ENCODE measurements around the gene RELCH. TPM values are rescaled to one million over a fixed set of nuclear protein-coding genes. Genes with fewer than 3 reads are reported as not detected.
"Not testable (repeated sequence)": the region's sequence is repeated elsewhere in the genome, so short reads cannot be mapped to it uniquely, and the experiment has no call there.

RELCH gene
- 32.6 and 34.5 TPM in 2 replicates for total RNA-seq

DNA sequence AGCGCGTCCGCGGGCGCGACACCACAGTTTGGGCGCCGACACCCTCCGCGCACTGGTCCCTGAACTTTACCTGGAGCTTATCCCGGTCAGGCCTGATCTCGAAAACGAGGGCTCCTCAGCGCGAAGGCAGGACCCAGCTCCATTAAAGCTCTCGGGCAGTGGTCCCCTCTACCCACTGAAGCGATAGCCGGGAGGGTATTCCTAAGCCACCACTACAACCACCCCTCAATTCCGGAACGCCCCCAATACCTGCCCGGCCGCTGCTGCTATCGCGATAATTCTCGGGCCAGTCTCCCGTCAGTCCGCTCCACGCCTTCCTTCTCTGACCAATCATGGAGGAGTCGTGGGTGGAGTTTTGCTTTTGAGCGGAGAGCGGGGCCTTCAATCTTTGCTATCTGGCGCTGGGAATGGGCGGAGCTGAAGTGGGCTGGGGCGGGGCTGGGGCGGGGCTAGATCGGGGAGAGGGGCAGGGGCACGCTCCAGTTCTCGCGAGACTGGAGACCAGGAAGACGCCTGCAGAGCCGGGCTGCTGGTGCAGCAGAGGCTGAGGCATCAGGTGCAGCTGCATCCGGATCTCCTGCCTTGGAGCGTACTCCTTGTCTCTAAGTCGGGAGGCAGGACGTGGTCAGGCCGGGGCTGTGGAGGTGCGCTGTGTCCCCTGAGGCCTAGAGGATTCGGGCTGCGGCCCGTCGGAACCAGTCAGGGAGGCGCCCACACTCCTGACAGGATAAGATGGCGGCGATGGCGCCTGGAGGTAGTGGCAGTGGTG is at the start of gene RELCH, which contains the start of gene PIGN:
TSS of gene RELCH (plus strand) at position 482 of the 769 bp plus-strand sequence. CDS start at position 733, 251 bp downstream.
TSS of gene PIGN (minus strand) at position 283 of the 769 bp plus-strand sequence. CDS start 25,703 bp downstream, outside the sequence.
- no peaks in the 10 kb centered on the region for H3K27me3 Mint-ChIP-seq (ENCODE audit: insufficient read depth)
- peaks cover 68% of the 10 kb centered on the region for H3K4me1 Mint-ChIP-seq (ENCODE audit: low read depth)
- H3K27ac Mint-ChIP-seq, result peak within 1 kb of the TSS; percentile 96
- peak; percentile 93 for DNase-seq (ENCODE audit: low spot score)
- H3K9me3 Mint-ChIP-seq, result peaks cover 4% of the 10 kb centered on the region
- intact Hi-C loops (cut with micrococcal nuclease), result loop anchor here (1.0 to 5.0 kb wide), 16 partner anchors 62 to 1760 kb away; partner anchors contain the start of genes HMSD, KDSR, PHLPP1 and VPS4B
- H3K36me3 Mint-ChIP-seq (ENCODE audit: low read depth), result peaks cover 24% of the 10 kb centered on the region
- H3K4me3 Mint-ChIP-seq, result peak within 1 kb of the TSS; percentile 99

DNA sequence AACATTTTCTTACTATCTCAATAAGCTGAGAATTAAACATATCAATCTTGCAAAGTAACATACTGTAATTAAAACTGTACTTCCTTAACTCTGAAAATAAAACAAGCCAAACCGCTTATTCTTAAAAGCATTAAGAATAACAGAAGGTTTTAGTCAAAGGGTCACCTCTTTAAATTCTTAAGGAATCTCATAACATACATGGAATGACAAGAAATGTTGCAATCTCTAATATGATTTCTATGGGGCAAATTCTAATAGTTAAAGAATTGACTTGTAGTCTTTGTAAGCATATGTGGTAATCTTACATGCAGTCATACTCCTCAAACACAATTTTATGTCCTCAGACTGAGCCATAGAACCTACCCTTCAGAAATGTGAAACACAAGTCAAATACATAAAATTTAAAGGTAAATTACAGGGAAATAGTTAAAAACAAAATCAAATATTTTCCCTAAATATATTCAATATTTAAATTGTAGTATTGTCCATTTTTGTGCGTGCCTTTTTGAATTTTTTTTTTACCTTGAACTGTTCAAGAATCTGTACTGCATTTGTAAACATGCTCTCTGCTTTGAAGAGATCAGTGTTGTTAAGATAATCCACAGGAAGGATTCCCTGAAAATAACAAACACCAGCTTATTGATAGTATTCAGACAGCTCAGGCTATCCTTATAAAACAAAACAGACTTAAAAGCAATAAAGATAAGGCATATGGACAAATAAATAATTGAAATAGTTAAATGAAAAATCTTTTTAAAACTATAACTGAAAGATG is 48.4 kb upstream of the RELCH start:
- Mint-ChIP-seq H3K27me3 (ENCODE audit: insufficient read depth) (no peaks in the 10 kb centered on the region), H3K4me3 (no peak overlapping the region), H3K36me3 (ENCODE audit: low read depth) (peaks cover 4% of the 10 kb centered on the region), H3K27ac (no peak overlapping the region), H3K4me1 (ENCODE audit: low read depth) (no peaks in the 10 kb centered on the region), H3K9me3 (no peaks in the 10 kb centered on the region)
- intact Hi-C loops (cut with micrococcal nuclease), result no loop called here
- DNase-seq (ENCODE audit: low spot score), result no peak

GRCh38 chr18:62140259-62140658 is 46.8 kb upstream of the RELCH start:
- Mint-ChIP-seq H3K27ac (no peak overlapping the region), H3K4me3 (no peak overlapping the region), H3K9me3 (no peaks in the 10 kb centered on the region), H3K27me3 (ENCODE audit: insufficient read depth) (no peaks in the 10 kb centered on the region), H3K4me1 (ENCODE audit: low read depth) (no peaks in the 10 kb centered on the region), H3K36me3 (ENCODE audit: low read depth) (peaks cover 8% of the 10 kb centered on the region)
- DNase-seq (ENCODE audit: low spot score), result no peak
- intact Hi-C loops (cut with micrococcal nuclease), result no loop called here

DNA sequence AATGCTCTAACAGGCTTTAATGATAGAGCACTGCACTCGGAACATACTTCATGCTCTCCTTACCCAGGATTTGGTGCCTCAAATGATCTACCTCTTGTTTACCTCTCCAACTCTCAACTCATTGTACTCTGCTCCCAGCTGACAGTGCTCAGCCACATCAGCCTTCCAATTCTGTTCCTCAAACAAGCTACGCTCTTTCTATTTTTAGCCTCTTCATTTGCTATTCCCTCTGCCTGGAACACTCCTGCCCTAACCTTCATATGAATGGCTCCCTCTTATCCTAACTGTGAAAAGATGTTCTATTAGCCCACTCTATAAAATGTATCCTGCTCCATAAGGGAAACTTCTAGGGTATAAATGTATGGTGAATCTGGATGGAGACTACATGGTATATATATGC is 42.7 kb upstream of the RELCH start:
- no peaks in the 10 kb centered on the region for H3K9me3 Mint-ChIP-seq
- intact Hi-C loops (cut with micrococcal nuclease), result no loop called here
- H3K27ac Mint-ChIP-seq, result no peak overlapping the region
- DNase-seq (ENCODE audit: low spot score), result no peak
- no peaks in the 10 kb centered on the region for H3K4me1 Mint-ChIP-seq (ENCODE audit: low read depth)
- H3K27me3 Mint-ChIP-seq (ENCODE audit: insufficient read depth), result no peaks in the 10 kb centered on the region
- H3K4me3 Mint-ChIP-seq, result no peak overlapping the region
- H3K36me3 Mint-ChIP-seq (ENCODE audit: low read depth), result peaks cover 14% of the 10 kb centered on the region

DNA sequence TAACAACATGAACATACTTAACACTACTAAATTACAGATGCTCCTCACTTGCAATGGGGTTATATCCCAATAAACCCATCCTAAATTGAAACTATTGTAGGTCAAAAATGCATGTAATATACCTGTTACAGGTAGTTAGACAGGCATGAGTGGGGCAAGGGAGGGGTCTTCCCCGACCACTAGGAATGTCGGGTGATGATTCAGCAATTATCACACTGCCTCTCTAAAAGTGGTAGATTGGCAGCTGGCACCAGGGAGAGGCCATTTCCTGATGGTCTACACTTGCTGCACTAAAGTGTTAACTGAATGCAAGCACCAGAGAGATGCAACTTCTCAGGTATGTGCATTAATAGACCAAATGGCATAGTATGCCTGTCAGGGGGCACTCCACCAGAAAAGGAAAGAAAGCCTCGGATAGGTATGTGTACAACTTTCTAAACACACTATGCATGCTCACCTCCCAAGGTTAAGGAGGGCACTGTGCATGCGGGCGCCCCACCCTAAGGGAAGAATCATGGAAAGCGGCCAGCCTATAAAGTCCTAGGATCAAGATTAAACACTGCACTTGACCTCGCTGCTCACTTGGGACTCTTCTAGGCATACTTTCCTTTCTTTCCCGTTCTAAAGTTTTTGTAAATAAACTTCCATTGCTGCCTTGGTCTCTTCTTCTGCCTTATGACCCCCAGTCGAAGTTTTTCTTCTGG is 35.8 kb upstream of the RELCH start:
- Mint-ChIP-seq H3K4me3 (no peak overlapping the region), H3K27me3 (ENCODE audit: insufficient read depth) (no peaks in the 10 kb centered on the region), H3K4me1 (ENCODE audit: low read depth) (no peaks in the 10 kb centered on the region), H3K27ac (no peak overlapping the region), H3K9me3 (no peaks in the 10 kb centered on the region), H3K36me3 (ENCODE audit: low read depth) (peaks cover 5% of the 10 kb centered on the region)
- intact Hi-C loops (cut with micrococcal nuclease), result no loop called here
- DNase-seq (ENCODE audit: low spot score), result no peak

- intact Hi-C loops (cut with micrococcal nuclease), result no loop called here
- Mint-ChIP-seq H3K27me3 (ENCODE audit: insufficient read depth) (no peaks in the 10 kb centered on the region), H3K27ac (no peak overlapping the region), H3K4me3 (no peak overlapping the region), H3K9me3 (no peaks in the 10 kb centered on the region), H3K36me3 (ENCODE audit: low read depth) (peaks cover 4% of the 10 kb centered on the region), H3K4me1 (ENCODE audit: low read depth) (no peaks in the 10 kb centered on the region)
- no peak for DNase-seq (ENCODE audit: low spot score)
Observed at GRCh38 chr18:62152844-62153243, 34.2 kb upstream of the RELCH start.

GRCh38 chr18:62157843-62158242 is 29.2 kb upstream of the RELCH start:
- H3K36me3 Mint-ChIP-seq (ENCODE audit: low read depth), result peaks cover 11% of the 10 kb centered on the region
- no peak overlapping the region for H3K27ac Mint-ChIP-seq
- no peaks in the 10 kb centered on the region for H3K4me1 Mint-ChIP-seq (ENCODE audit: low read depth)
- H3K4me3 Mint-ChIP-seq, result no peak overlapping the region
- intact Hi-C loops (cut with micrococcal nuclease), result no loop called here
- H3K9me3 Mint-ChIP-seq, result no peaks in the 10 kb centered on the region
- no peaks in the 10 kb centered on the region for H3K27me3 Mint-ChIP-seq (ENCODE audit: insufficient read depth)
- no peak for DNase-seq (ENCODE audit: low spot score)

DNA sequence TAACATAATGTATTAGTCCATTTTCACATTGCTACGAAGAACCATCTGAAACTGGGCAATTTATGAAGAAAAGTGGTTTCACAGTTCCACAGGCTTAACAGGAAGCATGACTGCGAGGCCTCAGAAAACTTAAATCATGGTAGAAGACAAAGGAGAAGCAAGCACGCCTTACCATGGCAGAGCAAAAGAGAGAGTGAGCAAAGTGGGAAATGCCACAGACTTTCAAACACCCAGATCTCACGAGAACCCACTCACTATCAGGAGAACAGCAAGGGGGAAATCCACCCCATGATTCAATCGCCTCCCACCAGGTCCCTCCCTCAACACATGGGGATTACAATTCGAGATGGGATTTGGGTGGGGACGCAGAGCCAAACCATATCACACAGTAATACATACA is 22.7 kb upstream of the RELCH start:
- intact Hi-C loops (cut with micrococcal nuclease), result no loop called here
- peaks cover 10% of the 10 kb centered on the region for H3K4me1 Mint-ChIP-seq (ENCODE audit: low read depth)
- peaks cover 17% of the 10 kb centered on the region for H3K9me3 Mint-ChIP-seq
- peaks cover 16% of the 10 kb centered on the region for H3K36me3 Mint-ChIP-seq (ENCODE audit: low read depth)
- no peak for DNase-seq (ENCODE audit: low spot score)
- H3K27ac Mint-ChIP-seq, result no peak overlapping the region
- no peak overlapping the region for H3K4me3 Mint-ChIP-seq
- no peaks in the 10 kb centered on the region for H3K27me3 Mint-ChIP-seq (ENCODE audit: insufficient read depth)

- Mint-ChIP-seq H3K4me1 (ENCODE audit: low read depth) (peaks cover 10% of the 10 kb centered on the region), H3K9me3 (peaks cover 17% of the 10 kb centered on the region), H3K4me3 (no peak overlapping the region), H3K36me3 (ENCODE audit: low read depth) (peaks cover 13% of the 10 kb centered on the region), H3K27me3 (ENCODE audit: insufficient read depth) (no peaks in the 10 kb centered on the region), H3K27ac (no peak overlapping the region)
- intact Hi-C loops (cut with micrococcal nuclease), result no loop called here
- no peak for DNase-seq (ENCODE audit: low spot score)
Observed at GRCh38 chr18:62164855-62165487, 22.1 kb upstream of the RELCH start.

DNA sequence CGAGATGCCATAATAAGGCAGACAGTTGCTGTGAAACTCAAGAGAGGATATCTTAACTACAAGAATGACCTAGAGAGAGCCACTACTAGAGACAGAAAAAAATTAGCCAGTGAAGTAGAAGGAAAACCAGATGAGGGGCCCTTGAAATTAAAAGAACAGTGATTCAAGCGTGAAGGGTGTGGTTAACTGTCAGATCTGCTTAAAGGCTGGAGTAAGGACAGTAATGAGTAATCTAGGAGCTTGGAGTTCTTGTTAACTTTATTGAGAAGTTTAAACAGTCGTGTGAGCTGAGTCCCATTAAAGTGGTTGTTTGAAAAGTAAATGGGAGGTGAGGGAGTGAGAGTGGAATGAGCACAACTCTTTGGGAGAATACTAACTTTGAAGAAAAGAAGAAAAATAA is 21.5 kb upstream of the RELCH start:
- Mint-ChIP-seq H3K9me3 (peaks cover 17% of the 10 kb centered on the region), H3K4me3 (no peak overlapping the region), H3K27me3 (ENCODE audit: insufficient read depth) (no peaks in the 10 kb centered on the region), H3K36me3 (ENCODE audit: low read depth) (peaks cover 15% of the 10 kb centered on the region), H3K27ac (no peak overlapping the region), H3K4me1 (ENCODE audit: low read depth) (peaks cover 10% of the 10 kb centered on the region)
- no peak for DNase-seq (ENCODE audit: low spot score)
- intact Hi-C loops (cut with micrococcal nuclease), result no loop called here

GRCh38 chr18:62166524-62166923 is 20.5 kb upstream of the RELCH start:
- Mint-ChIP-seq H3K9me3 (peaks cover 17% of the 10 kb centered on the region), H3K36me3 (ENCODE audit: low read depth) (peaks cover 15% of the 10 kb centered on the region), H3K4me1 (ENCODE audit: low read depth) (peaks cover 10% of the 10 kb centered on the region)
- H3K27ac Mint-ChIP-seq; intact Hi-C loops (cut with micrococcal nuclease); DNase-seq (ENCODE audit: low spot score); H3K27me3 Mint-ChIP-seq (ENCODE audit: insufficient read depth); H3K4me3 Mint-ChIP-seq: not testable (repeated sequence)

GRCh38 chr18:62170857-62171256 is 16.2 kb upstream of the RELCH start:
- H3K4me1 Mint-ChIP-seq (ENCODE audit: low read depth), result no peaks in the 10 kb centered on the region
- H3K27ac Mint-ChIP-seq, result no peak overlapping the region
- peaks cover 5% of the 10 kb centered on the region for H3K36me3 Mint-ChIP-seq (ENCODE audit: low read depth)
- H3K9me3 Mint-ChIP-seq, result peaks cover 4% of the 10 kb centered on the region
- no peaks in the 10 kb centered on the region for H3K27me3 Mint-ChIP-seq (ENCODE audit: insufficient read depth)
- intact Hi-C loops (cut with micrococcal nuclease), result no loop called here
- no peak for DNase-seq (ENCODE audit: low spot score)
- H3K4me3 Mint-ChIP-seq, result no peak overlapping the region
